H1 (cell line): Measurements from ENCODE around the gene SECTM1. TPM values are rescaled to one million over a fixed set of nuclear protein-coding genes. Genes with fewer than 3 reads are reported as not detected.
A peak's percentile ranks its signal among the peaks of the same experiment; 100 is the strongest.

Source experiments
- polyA plus RNA-seq, 7 experiments: library from polyadenylated mRNA; depleted of rRNA in 3 of 7; stranded (reverse) in 5 of 7; unstranded in 2 of 7; fragments of >200 nt in 5 of 7; fragments of 200-250 nt in 2 of 7; gene quantifications; 1 replicate in 5 of 7; 2 replicates in 1 of 7; 4 replicates in 1 of 7; pipeline versions ENCODE4 v1.2.1 to v1.2.3, GENCODE V29; 2011 to 2013; ENCODE audit warnings: missing spikeins in 2 of 7, mixed read lengths in 2 of 7
- total RNA-seq: library from RNA; stranded (reverse); fragmentation: NEBNext Ultra II Directional; extraction: Animal tissue kit (Norgen Biotek cat#: 25700); gene quantifications from 2 replicates; pipeline ENCODE4 v1.2.1, GENCODE V29; 2021
- TF ChIP-seq, protein P1 (sequence below), 3 experiments: IDR thresholded peaks; 1 replicate in 2 of 3; 2 replicates in 1 of 3; pipeline versions ENCODE4 v1.5.1 to v1.6.1; 2011; ENCODE audit warnings: low read length in 3 of 3, mild to moderate bottlenecking in 3 of 3, inconsistent platforms in 2 of 3, low read depth in 1 of 3, moderate library complexity in 1 of 3; ENCODE audit not compliant: insufficient read depth in 1 of 3; ENCODE audit errors: control extremely low read depth in 1 of 3

The SECTM1 gene
- total and polyA plus RNA-seq, 2 of the 8 experiments (the other 6 are each of a cell fraction or from before 2014, with no cell fraction given) = 0.20 to 0.65 TPM

DNA sequence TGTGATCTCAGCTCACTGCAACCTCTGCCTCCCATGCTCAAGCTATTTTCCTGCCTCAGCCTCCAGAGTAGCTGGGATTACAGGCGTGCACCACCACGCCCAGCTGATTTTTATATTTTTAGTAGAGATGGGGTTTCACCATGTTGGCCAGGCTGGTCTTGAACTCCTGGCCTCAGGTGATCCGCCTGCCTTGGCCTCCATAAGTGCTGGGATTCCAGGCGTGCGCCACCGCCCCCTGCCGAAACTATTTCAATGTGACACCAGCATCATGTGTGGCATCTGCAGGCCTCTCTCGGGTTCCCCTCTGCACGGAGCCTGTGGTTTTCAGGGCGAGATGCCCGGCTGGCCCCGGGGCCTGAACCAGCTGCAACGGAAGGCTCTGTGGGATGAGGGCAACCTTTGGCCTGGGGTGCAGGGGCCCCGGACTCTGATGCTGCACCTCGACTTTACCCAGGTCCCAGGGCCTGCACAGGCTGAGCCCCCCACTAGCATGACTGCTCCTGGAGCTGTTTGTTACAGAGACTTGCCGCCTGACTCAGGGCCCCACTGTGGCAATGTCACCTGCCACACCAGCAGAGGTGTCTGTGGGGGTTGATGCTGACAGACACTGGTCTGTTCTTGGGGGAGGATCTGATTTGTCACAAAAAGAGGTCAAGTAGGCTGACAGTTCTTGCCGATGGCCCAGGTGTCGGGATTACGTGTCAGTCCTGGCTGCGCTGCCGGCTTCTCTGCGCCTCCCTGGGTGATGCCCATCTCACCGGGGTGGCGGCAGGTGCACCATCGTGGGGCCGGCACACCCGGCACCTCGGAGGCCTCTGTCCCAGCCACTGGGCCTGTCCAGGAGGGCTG, 16.8 kb upstream of the SECTM1 start (continued):
- TF ChIP-seq, protein P1, sequence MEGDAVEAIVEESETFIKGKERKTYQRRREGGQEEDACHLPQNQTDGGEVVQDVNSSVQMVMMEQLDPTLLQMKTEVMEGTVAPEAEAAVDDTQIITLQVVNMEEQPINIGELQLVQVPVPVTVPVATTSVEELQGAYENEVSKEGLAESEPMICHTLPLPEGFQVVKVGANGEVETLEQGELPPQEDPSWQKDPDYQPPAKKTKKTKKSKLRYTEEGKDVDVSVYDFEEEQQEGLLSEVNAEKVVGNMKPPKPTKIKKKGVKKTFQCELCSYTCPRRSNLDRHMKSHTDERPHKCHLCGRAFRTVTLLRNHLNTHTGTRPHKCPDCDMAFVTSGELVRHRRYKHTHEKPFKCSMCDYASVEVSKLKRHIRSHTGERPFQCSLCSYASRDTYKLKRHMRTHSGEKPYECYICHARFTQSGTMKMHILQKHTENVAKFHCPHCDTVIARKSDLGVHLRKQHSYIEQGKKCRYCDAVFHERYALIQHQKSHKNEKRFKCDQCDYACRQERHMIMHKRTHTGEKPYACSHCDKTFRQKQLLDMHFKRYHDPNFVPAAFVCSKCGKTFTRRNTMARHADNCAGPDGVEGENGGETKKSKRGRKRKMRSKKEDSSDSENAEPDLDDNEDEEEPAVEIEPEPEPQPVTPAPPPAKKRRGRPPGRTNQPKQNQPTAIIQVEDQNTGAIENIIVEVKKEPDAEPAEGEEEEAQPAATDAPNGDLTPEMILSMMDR (IDR thresholded peaks at IDR 0.05; ENCODE audit: control extremely low read depth in 1 of 3, insufficient read depth in 1 of 3, low read depth in 1 of 3, low read length in 3 of 3) = peak; percentile 7 to 37 (median 30)
